Measurements from ENCODE around the gene PDGFRA. TPM values are rescaled to one million over a fixed set of nuclear protein-coding genes. Genes with fewer than 3 reads are reported as not detected.
A peak's percentile ranks its signal among the peaks of the same experiment; 100 is the strongest.

PDGFRA gene
- total RNA-seq, 1 donor from 2014 or later: 11.4 TPM

DNA sequence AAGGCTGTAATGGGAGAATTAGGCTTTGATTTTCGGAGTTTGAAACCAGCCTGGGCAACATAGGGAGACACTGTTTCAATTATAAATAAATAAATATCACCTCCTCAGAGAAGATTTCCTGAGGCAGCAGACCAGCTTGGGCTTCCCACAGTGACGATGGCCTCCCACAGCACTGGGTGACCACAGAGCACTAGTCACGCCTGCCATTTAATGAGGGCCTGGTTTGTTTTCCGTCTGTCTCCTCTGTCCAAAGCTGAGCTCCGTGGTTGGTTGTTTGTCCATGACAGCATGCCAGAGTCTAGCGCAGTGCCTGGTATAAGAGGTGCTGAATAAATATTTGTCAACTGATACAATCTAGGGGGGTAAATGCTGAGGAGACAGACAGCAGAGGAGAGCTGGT lies 10.4 kb upstream of the PDGFRA start:
- Mint-ChIP-seq H3K27ac (no peak overlapping the region), H3K4me1 (ENCODE audit: low read depth) (peaks cover 9% of the 10 kb centered on the region), H3K27me3 (peaks cover 55% of the 10 kb centered on the region), H3K4me3 (ENCODE audit: low read depth) (no peak overlapping the region), H3K36me3 (ENCODE audit: insufficient read depth) (no peaks in the 10 kb centered on the region), H3K9me3 (ENCODE audit: low read depth) (no peaks in the 10 kb centered on the region)
- no peak for DNase-seq (ENCODE audit: low spot score, unreplicated experiment)
- TF ChIP-seq, protein P1, sequence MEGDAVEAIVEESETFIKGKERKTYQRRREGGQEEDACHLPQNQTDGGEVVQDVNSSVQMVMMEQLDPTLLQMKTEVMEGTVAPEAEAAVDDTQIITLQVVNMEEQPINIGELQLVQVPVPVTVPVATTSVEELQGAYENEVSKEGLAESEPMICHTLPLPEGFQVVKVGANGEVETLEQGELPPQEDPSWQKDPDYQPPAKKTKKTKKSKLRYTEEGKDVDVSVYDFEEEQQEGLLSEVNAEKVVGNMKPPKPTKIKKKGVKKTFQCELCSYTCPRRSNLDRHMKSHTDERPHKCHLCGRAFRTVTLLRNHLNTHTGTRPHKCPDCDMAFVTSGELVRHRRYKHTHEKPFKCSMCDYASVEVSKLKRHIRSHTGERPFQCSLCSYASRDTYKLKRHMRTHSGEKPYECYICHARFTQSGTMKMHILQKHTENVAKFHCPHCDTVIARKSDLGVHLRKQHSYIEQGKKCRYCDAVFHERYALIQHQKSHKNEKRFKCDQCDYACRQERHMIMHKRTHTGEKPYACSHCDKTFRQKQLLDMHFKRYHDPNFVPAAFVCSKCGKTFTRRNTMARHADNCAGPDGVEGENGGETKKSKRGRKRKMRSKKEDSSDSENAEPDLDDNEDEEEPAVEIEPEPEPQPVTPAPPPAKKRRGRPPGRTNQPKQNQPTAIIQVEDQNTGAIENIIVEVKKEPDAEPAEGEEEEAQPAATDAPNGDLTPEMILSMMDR (IDR thresholded peaks at IDR 0.05; ENCODE audit: unreplicated experiment): no peak

DNA sequence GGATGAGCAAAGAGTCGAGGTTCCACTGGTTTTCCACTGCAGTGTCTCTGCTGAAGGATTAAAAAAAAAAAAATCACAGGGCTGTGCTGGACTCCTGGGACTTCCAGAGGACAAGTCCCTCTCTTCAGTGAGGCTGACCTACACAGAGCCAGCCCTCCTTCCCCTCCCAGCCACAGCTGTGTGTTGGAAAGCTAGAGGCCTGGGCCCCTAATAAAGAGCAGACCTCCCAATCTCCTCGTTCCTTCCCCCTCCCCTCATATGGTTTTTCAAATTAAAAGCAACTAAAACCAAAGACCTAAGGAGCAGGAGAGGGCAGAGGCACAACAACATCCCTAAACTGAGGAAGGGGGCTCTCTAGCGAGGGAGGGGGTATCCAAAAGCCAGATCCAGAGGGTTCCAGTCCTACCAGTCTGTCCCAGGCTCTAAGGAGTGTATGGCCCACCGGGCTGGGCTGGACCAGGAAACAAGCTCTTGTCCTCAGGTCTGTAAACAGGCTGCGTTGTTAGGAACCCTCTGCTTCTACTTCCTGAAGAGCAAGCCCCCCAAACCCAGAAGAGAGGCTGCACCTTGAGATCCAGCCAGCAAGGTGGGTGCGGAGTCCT lies 4.0 kb upstream of the PDGFRA start:
- TF ChIP-seq, protein P1 (IDR thresholded peaks at IDR 0.05; ENCODE audit: unreplicated experiment): no peak
- Mint-ChIP-seq H3K36me3 (ENCODE audit: insufficient read depth) (no peaks in the 10 kb centered on the region), H3K27me3 (peaks cover 78% of the 10 kb centered on the region), H3K4me3 (ENCODE audit: low read depth) (peak overlapping the region; percentile 68), H3K4me1 (ENCODE audit: low read depth) (peaks cover 23% of the 10 kb centered on the region), H3K27ac (no peak overlapping the region), H3K9me3 (ENCODE audit: low read depth) (no peaks in the 10 kb centered on the region)
- DNase-seq (ENCODE audit: low spot score, unreplicated experiment): no peak

DNA sequence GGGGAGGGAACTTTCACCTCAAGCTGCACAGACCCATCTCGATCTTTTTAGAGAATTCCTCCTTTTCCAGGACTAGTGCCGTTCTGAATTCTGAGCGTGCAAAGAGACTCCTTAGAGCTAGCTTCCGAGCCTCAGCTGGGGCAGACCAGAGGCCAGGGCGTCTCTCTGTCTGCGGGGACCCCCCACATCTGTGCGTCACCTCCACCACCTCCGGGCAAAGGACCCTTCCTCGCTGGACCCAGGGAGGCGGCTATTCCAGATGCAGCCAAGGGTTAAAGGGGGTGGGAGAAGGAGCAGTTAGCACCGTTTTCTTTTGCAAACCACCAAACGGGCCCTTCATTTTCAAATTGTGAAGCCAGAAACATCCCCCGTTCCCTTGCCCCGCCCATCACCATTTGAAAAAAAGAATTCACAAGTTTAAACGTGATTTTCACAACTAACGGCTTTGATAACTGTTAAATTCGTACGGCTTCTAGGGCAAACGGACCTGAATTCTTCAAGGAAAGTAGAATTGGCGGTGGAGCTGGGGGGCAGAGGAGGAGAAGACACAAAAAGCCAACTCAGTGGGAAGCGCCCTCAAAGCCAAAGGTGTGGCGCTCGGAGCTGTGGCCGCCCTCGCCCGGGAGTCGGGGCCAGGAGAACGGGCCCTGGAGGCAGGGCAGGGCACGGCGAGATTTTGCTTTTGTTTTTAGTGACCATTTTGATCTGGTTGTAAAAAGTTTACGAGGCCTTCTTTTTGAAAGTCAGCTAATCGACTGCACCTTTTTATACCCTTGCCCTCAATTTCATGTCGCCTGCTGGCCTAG lies 3.3 kb upstream of the PDGFRA start:
- Mint-ChIP-seq H3K27me3 (peaks cover 82% of the 10 kb centered on the region), H3K27ac (no peak overlapping the region), H3K36me3 (ENCODE audit: insufficient read depth) (no peaks in the 10 kb centered on the region), H3K9me3 (ENCODE audit: low read depth) (no peaks in the 10 kb centered on the region), H3K4me1 (ENCODE audit: low read depth) (peaks cover 25% of the 10 kb centered on the region), H3K4me3 (ENCODE audit: low read depth) (peak overlapping the region; percentile 68)
- no peak for DNase-seq (ENCODE audit: low spot score, unreplicated experiment)
- TF ChIP-seq, protein P1 (IDR thresholded peaks at IDR 0.05; ENCODE audit: unreplicated experiment): no peak

DNA sequence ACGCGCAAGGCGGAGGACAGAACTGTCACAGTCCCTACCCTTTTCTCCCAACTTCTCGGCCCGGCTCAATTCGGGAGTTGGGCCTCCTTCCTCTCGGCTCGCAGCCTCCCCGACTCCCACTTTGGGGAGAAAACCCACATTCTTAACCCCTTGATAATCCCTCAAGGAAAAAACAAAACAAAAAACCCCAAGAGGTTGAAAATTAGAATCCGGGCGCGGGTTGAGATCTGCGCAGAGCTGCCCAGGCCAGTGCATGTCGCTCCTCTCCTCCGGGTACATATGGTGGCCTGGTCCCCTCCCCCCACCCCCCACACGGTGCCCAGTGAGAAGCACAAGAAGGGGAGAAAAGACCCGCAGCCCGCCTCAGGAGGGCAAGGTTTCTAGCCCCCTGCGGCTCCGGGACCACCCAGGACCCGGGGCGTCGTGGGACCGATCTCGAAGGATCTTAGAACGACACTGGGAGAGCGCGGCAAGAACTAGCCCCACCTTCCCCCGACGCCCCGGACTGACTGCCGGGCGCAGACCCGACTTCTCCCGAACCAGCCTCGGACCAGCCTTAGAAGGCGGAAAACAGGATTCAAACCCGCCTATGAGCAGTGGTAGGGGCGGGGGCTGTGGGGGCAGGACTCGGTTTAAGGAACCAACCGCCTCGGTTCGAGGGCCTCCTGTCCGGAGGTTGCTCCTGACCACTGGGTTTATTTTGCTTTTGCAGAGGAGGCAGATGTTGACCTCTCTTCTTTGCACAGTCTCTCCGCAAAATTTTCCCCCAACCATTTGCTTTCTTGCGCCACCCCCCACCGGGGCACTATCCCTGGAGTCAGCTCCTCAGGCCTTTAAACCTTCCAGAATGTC lies 2.5 kb upstream of the PDGFRA start:
- H3K9me3 Mint-ChIP-seq (ENCODE audit: low read depth): no peaks in the 10 kb centered on the region
- no peak for DNase-seq (ENCODE audit: low spot score, unreplicated experiment)
- peaks cover 84% of the 10 kb centered on the region for H3K27me3 Mint-ChIP-seq
- H3K4me3 Mint-ChIP-seq (ENCODE audit: low read depth): peak overlapping the region; percentile 68
- H3K4me1 Mint-ChIP-seq (ENCODE audit: low read depth): peaks cover 26% of the 10 kb centered on the region
- no peaks in the 10 kb centered on the region for H3K36me3 Mint-ChIP-seq (ENCODE audit: insufficient read depth)
- peak overlapping the region; percentile 37 for H3K27ac Mint-ChIP-seq
- TF ChIP-seq, protein P1 (IDR thresholded peaks at IDR 0.05; ENCODE audit: unreplicated experiment): no peak

Data from progenitor cell of endocrine pancreas (in vitro differentiated cells).